ENCODE measurements around the gene NAA16. TPM values are rescaled to one million over a fixed set of nuclear protein-coding genes. Genes with fewer than 3 reads are reported as not detected.
"Not testable (repeated sequence)": the region's sequence is repeated elsewhere in the genome, so short reads cannot be mapped to it uniquely, and the experiment has no call there.

The NAA16 gene
- polyA plus RNA-seq, 1 donor: 23.9 TPM

DNA sequence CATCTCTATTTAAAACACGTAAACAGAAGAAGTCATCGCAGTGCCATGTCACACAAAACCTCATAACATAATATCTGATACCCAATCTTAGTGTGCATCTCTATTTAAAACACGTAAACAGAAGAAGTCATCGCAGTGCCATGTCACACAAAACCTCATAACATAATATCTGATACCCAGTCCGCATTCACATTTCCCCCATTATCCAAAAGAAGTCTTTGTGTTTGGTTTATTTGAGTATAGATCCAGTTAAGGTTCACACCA is 45.2 kb downstream of the NAA16 start:
- H3K4me1 ChIP-seq (ENCODE audit: control insufficient read depth, insufficient read depth, low read length); H3K4me3 ChIP-seq (ENCODE audit: low read length); H3K27me3 ChIP-seq (ENCODE audit: control insufficient read depth, insufficient read depth, low read length); DNase-seq; H3K9me3 ChIP-seq (ENCODE audit: control insufficient read depth, low read depth, low read length); H3K27ac ChIP-seq (ENCODE audit: low read length): not testable (repeated sequence)
- no CpG with 5 or more reads among the region's 5 CpGs for WGBS (ENCODE audit: insufficient coverage, low lambda C conversion rate)
- H3K36me3 ChIP-seq (ENCODE audit: control insufficient read depth, insufficient read depth, low read length): peaks cover 36% of the 10 kb centered on the region

DNA sequence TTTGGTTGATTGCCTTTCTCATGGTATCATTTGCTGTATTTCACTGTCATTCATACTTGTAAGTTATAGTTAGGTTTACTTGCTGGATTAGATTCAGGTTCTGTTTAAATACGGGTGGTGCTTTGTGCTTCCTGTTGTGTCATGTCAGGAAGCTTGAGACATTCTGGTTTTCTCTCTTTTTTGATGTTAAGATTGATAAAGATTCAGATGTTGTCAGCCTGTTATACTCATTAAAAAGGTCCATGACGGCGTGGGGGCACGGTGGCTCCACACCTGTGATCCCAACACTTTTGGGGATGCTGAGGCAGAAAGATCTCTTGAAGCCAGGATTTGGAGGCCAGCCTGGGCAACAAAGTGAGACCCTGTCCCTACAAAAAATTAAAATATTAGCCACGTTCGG is 45.7 kb downstream of the NAA16 start:
- WGBS (ENCODE audit: insufficient coverage, low lambda C conversion rate): no CpG with 5 or more reads among the region's 6 CpGs
- H3K4me1 ChIP-seq (ENCODE audit: control insufficient read depth, insufficient read depth, low read length): peaks cover 3% of the 10 kb centered on the region
- H3K9me3 ChIP-seq (ENCODE audit: control insufficient read depth, low read depth, low read length): no peaks in the 10 kb centered on the region
- peaks cover 38% of the 10 kb centered on the region for H3K36me3 ChIP-seq (ENCODE audit: control insufficient read depth, insufficient read depth, low read length)
- no peaks in the 10 kb centered on the region for H3K27me3 ChIP-seq (ENCODE audit: control insufficient read depth, insufficient read depth, low read length)
- DNase-seq: no peak
- H3K27ac ChIP-seq (ENCODE audit: low read length): no peak overlapping the region
- no peak overlapping the region for H3K4me3 ChIP-seq (ENCODE audit: low read length)

DNA sequence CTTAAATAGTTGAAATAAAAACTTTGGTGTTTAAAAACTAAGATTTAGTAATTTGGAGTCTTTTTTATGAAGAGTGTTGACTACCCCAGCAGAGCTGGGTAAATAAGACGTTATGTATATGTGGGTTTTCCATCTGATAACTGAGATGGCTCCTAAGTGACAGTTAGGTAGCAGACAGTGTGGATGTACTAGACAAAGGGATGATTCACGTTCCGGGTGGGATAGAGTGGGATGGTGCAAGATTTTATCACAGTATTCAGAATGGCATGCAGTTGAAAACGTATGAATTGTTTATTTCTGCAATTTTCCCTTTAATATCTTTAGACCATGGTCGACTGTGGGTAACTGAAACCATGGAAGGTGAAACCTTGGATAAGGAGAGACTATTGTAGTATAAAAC is 50.4 kb downstream of the NAA16 start:
- WGBS (ENCODE audit: insufficient coverage, low lambda C conversion rate): 63% methylated on average over 2 of the region's 5 CpGs
- H3K9me3 ChIP-seq (ENCODE audit: control insufficient read depth, low read depth, low read length): no peaks in the 10 kb centered on the region
- no peak overlapping the region for H3K27ac ChIP-seq (ENCODE audit: low read length)
- no peaks in the 10 kb centered on the region for H3K4me1 ChIP-seq (ENCODE audit: control insufficient read depth, insufficient read depth, low read length)
- H3K36me3 ChIP-seq (ENCODE audit: control insufficient read depth, insufficient read depth, low read length): peaks cover 49% of the 10 kb centered on the region
- no peaks in the 10 kb centered on the region for H3K27me3 ChIP-seq (ENCODE audit: control insufficient read depth, insufficient read depth, low read length)
- H3K4me3 ChIP-seq (ENCODE audit: low read length): no peak overlapping the region
- DNase-seq: no peak

DNA sequence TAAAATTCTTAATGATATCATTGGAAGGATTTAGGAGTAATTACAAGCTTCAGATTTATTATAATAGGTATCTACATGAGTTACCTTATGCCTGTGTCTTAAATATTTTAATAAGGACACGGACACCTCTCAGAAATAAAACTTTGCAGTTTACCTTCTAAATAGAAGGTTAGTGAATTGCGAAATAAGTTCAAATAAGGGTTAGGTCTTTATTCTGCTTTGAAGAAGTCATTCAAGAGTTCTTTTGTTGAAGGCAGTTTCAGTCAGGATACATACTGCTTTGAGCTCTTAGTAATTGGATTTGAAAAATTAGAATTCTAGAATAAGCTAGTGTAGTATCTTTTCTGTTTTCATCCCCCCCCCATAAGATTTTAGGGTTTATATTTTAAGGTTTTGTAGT is 53.0 kb downstream of the NAA16 start:
- 83% methylated on average over 2 of the region's 2 CpGs for WGBS (ENCODE audit: insufficient coverage, low lambda C conversion rate)
- DNase-seq: no peak
- Histone ChIP-seq H3K4me3 (ENCODE audit: low read length) (no peak overlapping the region), H3K27ac (ENCODE audit: low read length) (no peak overlapping the region), H3K4me1 (ENCODE audit: control insufficient read depth, insufficient read depth, low read length) (no peaks in the 10 kb centered on the region), H3K36me3 (ENCODE audit: control insufficient read depth, insufficient read depth, low read length) (peaks cover 40% of the 10 kb centered on the region), H3K9me3 (ENCODE audit: control insufficient read depth, low read depth, low read length) (no peaks in the 10 kb centered on the region), H3K27me3 (ENCODE audit: control insufficient read depth, insufficient read depth, low read length) (no peaks in the 10 kb centered on the region)

DNA sequence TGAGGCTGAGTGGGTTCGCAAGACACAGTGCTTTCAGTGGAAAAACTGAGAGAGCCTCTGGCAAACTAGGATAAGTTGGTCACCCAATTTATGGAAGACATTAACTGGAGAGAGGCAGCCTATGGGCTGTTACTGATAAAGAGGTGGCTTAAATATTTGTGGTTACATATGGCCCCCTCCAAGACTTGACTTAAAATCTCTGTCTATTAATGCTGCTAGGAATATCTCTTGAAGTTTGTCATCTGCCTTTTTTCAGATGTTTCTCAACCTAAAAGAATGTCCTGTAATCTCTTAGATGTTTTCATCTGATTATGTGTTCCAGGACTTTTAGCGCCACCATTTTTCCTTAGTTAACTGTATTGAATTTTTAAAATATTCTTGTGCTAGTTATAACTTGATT is 54.6 kb downstream of the NAA16 start:
- no peak overlapping the region for H3K4me3 ChIP-seq (ENCODE audit: low read length)
- H3K4me1 ChIP-seq (ENCODE audit: control insufficient read depth, insufficient read depth, low read length): no peaks in the 10 kb centered on the region
- H3K36me3 ChIP-seq (ENCODE audit: control insufficient read depth, insufficient read depth, low read length): peaks cover 43% of the 10 kb centered on the region
- no peaks in the 10 kb centered on the region for H3K27me3 ChIP-seq (ENCODE audit: control insufficient read depth, insufficient read depth, low read length)
- WGBS (ENCODE audit: insufficient coverage, low lambda C conversion rate): 100% methylated on average over 1 of the region's 2 CpGs
- H3K9me3 ChIP-seq (ENCODE audit: control insufficient read depth, low read depth, low read length): no peaks in the 10 kb centered on the region
- DNase-seq: no peak
- no peak overlapping the region for H3K27ac ChIP-seq (ENCODE audit: low read length)

DNA sequence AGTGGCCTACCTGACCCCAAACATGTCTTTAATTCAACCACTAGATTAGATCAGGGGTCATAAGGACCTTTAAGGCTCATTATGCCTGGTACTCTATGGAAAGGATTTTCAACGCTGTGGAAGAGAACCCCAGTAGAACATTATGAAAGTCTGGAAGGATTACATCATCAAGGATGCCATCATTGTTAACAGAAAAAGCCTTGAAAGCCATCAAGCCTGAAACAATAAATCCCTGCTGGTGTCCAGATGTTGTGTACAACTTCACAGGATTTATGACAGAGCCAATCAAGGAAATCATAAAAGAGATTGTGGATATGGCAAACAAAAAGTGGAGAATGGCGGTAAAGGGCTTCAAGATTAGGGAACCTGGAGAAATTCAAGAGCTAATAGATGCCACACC is 59.7 kb downstream of the NAA16 start:
- H3K36me3 ChIP-seq (ENCODE audit: control insufficient read depth, insufficient read depth, low read length): peaks cover 45% of the 10 kb centered on the region
- H3K4me1 ChIP-seq (ENCODE audit: control insufficient read depth, insufficient read depth, low read length): no peaks in the 10 kb centered on the region
- H3K27me3 ChIP-seq (ENCODE audit: control insufficient read depth, insufficient read depth, low read length): no peaks in the 10 kb centered on the region
- DNase-seq: no peak
- H3K9me3 ChIP-seq (ENCODE audit: control insufficient read depth, low read depth, low read length): no peaks in the 10 kb centered on the region
- 67% methylated on average over 1 of the region's 2 CpGs for WGBS (ENCODE audit: insufficient coverage, low lambda C conversion rate)
- H3K4me3 ChIP-seq (ENCODE audit: low read length): no peak overlapping the region
- no peak overlapping the region for H3K27ac ChIP-seq (ENCODE audit: low read length)

DNA sequence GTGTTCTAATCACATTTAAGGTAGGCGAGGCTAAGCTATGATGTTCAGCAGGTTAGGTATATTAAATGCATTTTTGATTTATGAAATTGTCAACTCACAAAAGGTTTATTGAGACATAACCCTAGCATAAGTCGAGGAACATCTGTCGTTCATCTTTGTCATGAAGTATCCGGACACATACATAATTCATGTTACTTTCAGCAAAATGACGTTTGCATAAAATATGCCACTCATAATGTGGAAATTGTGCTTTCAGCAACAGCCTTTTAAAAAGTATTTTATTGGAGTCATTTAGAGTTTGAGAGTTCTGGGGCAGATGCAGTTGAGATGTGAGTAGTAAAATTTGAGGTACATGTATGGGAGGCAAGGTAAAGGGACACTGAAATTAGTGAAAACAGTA is 66.4 kb downstream of the NAA16 start:
- no peak for DNase-seq
- Histone ChIP-seq H3K36me3 (ENCODE audit: control insufficient read depth, insufficient read depth, low read length) (peaks cover 16% of the 10 kb centered on the region), H3K9me3 (ENCODE audit: control insufficient read depth, low read depth, low read length) (no peaks in the 10 kb centered on the region), H3K4me3 (ENCODE audit: low read length) (no peak overlapping the region), H3K27ac (ENCODE audit: low read length) (no peak overlapping the region), H3K4me1 (ENCODE audit: control insufficient read depth, insufficient read depth, low read length) (no peaks in the 10 kb centered on the region), H3K27me3 (ENCODE audit: control insufficient read depth, insufficient read depth, low read length) (no peaks in the 10 kb centered on the region)
- no CpG with 5 or more reads among the region's 5 CpGs for WGBS (ENCODE audit: insufficient coverage, low lambda C conversion rate)

DNA sequence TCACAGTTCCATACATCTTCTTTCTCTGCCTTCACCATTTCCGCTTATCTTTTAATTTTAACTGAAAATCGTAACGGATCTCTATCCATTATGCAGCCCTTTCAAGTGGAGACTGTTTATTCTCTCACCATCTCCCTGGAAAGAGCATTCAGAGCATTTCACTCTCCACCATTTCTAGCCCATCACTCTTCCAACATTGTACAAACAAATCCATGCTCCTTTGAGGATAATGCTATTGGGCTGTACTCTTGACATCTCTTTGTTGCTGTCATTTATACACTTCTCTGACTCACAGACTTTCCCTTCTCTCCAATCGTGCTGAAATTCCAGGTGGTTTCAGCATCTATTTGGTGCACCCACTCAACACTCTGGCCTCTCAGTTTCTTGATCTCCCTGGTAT is 71.4 kb downstream of the NAA16 start:
- no peaks in the 10 kb centered on the region for H3K9me3 ChIP-seq (ENCODE audit: control insufficient read depth, low read depth, low read length)
- H3K36me3 ChIP-seq (ENCODE audit: control insufficient read depth, insufficient read depth, low read length): no peaks in the 10 kb centered on the region
- H3K27me3 ChIP-seq (ENCODE audit: control insufficient read depth, insufficient read depth, low read length): no peaks in the 10 kb centered on the region
- H3K4me3 ChIP-seq (ENCODE audit: low read length): no peak overlapping the region
- DNase-seq: no peak
- H3K27ac ChIP-seq (ENCODE audit: low read length): no peak overlapping the region
- no peaks in the 10 kb centered on the region for H3K4me1 ChIP-seq (ENCODE audit: control insufficient read depth, insufficient read depth, low read length)
- 70% methylated on average over 4 of the region's 4 CpGs for WGBS (ENCODE audit: insufficient coverage, low lambda C conversion rate)

DNA sequence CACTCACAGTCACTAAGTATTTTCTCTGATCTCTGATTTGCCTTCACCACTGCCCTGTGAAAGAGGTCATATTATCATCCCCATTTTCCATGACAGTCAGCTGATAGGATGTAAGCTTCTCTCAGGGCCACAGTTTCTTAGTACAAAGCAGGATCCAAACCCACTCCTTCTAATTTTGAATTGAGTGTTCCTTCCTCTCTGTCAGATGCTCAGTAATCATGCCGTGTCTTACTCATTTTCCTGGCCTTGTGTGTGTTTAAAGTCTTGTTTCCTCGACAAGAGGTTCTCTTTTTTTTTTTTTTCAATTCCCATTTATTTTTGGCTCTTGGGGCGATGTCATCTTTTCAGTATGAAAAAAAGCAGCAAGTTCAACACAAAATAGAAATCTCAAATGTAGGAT is 72.3 kb downstream of the NAA16 start:
- no peak overlapping the region for H3K4me3 ChIP-seq (ENCODE audit: low read length)
- DNase-seq: no peak

DNA sequence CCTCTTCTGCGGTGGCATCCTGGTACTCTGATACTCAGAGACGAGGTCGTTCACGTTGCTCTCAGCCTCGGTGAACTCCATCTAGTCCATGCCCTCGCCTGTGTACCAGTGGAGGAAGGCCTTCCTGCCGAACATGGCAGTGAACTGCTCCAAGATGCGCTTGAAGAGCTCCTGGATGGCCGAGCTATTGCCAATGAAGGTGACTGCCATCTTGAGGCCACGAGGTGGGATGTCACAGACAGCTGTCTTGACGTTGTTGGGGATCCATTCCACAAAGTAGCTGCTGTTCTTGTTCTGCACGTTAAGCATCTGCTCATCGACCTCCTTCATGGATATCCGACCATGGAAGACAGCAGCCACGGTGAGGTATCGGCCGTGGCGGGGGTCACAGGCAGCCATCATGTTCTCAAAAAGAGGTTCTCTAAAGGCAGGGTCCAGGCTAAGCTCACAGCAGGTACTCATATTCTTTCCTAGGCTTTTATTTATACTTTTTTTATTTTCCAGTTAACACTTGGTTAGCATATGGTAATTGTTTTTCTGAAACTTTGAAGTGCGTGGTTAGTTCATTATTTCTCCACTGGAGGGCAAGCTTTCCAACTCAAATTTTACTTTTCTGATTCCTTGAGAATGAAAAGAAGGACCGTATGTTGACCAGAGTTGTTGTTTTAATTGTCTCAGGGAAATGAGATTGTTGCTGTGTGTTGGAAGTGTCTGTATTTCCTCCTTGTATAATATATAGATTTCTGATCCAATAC is 73.9 kb downstream of the NAA16 start:
- H3K36me3 ChIP-seq (ENCODE audit: control insufficient read depth, insufficient read depth, low read length): no peaks in the 10 kb centered on the region
- WGBS (ENCODE audit: insufficient coverage, low lambda C conversion rate): 73% methylated on average over 4 of the region's 20 CpGs
- H3K4me3 ChIP-seq (ENCODE audit: low read length): no peak overlapping the region
- no peaks in the 10 kb centered on the region for H3K9me3 ChIP-seq (ENCODE audit: control insufficient read depth, low read depth, low read length)
- DNase-seq: no peak
- H3K27ac ChIP-seq (ENCODE audit: low read length): no peak overlapping the region
- H3K27me3 ChIP-seq (ENCODE audit: control insufficient read depth, insufficient read depth, low read length): no peaks in the 10 kb centered on the region
- no peaks in the 10 kb centered on the region for H3K4me1 ChIP-seq (ENCODE audit: control insufficient read depth, insufficient read depth, low read length)

More for the DNA sequence above, 72.3 kb downstream of the NAA16 start:
- H3K9me3 ChIP-seq (ENCODE audit: control insufficient read depth, low read depth, low read length): no peaks in the 10 kb centered on the region
- H3K36me3 ChIP-seq (ENCODE audit: control insufficient read depth, insufficient read depth, low read length): no peaks in the 10 kb centered on the region
- no peaks in the 10 kb centered on the region for H3K4me1 ChIP-seq (ENCODE audit: control insufficient read depth, insufficient read depth, low read length)
- H3K27ac ChIP-seq (ENCODE audit: low read length): no peak overlapping the region
- no CpG with 5 or more reads among the region's 3 CpGs for WGBS (ENCODE audit: insufficient coverage, low lambda C conversion rate)
- no peaks in the 10 kb centered on the region for H3K27me3 ChIP-seq (ENCODE audit: control insufficient read depth, insufficient read depth, low read length)

DNA sequence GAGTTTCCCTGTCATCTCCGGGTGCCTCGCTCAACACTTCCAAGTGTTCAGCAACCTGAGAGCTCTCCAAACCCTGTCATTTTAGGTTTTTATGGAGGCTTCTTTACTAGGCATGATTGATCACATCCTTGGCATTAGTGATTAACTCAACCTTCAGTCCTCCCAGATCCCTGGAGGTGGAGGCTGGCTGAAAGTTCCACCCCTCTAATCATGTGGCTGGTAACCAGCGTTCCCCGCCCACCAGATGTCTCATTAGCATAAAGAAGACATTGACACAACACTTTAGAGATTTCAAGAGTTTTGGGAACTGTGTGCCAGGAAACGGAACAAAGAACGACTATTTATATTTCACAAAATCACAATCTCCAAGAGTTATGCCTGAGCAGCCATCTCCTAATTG is 75.1 kb downstream of the NAA16 start:
- Histone ChIP-seq H3K9me3 (ENCODE audit: control insufficient read depth, low read depth, low read length) (no peaks in the 10 kb centered on the region), H3K27me3 (ENCODE audit: control insufficient read depth, insufficient read depth, low read length) (no peaks in the 10 kb centered on the region), H3K4me3 (ENCODE audit: low read length) (no peak overlapping the region), H3K36me3 (ENCODE audit: control insufficient read depth, insufficient read depth, low read length) (no peaks in the 10 kb centered on the region), H3K4me1 (ENCODE audit: control insufficient read depth, insufficient read depth, low read length) (no peaks in the 10 kb centered on the region), H3K27ac (ENCODE audit: low read length) (no peak overlapping the region)
- 77% methylated on average over 2 of the region's 6 CpGs for WGBS (ENCODE audit: insufficient coverage, low lambda C conversion rate)
- no peak for DNase-seq

All from large intestine (tissue), 3 donors.